Small intestine (tissue), 7 donors: ENCODE results near the gene TWIST1. TPM values are rescaled to one million over a fixed set of nuclear protein-coding genes. Genes with fewer than 3 reads are reported as not detected.

Source experiments
- DNase-seq, 2 donors: peaks; one replicate each; pipeline versions ENCODE4 v3.0.0 to v3.0.0-alpha.2; 2013
- FAIRE-seq: peaks from 2 replicates; lab custom pipeline; 2012; peaks lifted over from hg19 to GRCh38; lab: Jason Lieb, UNC
- H3K27ac ChIP-seq, 3 donors: one replicate each; pipeline ENCODE4 v1.5.1; 2013; ENCODE audit warnings: low read length in 2 of 3, mild to moderate bottlenecking in 2 of 3, control low read depth in 1 of 3, inconsistent platforms in 1 of 3, low read depth in 1 of 3, moderate library complexity in 1 of 3
- H3K27me3 ChIP-seq, 3 donors: one replicate each; pipeline ENCODE4 v1.6.1; 2013; ENCODE audit warnings: low read length in 3 of 3, inconsistent platforms in 1 of 3; ENCODE audit not compliant: control insufficient read depth in 3 of 3, insufficient read depth in 3 of 3
- H3K36me3 ChIP-seq, 3 donors: one replicate each; pipeline ENCODE4 v1.6.1; 2013; ENCODE audit warnings: low read length in 3 of 3, inconsistent platforms in 1 of 3, low read depth in 1 of 3, mild to moderate bottlenecking in 1 of 3, moderate library complexity in 1 of 3; ENCODE audit not compliant: control insufficient read depth in 3 of 3, insufficient read depth in 2 of 3
- H3K4me1 ChIP-seq, 3 donors: one replicate each; pipeline ENCODE4 v1.6.1; 2013; ENCODE audit warnings: low read length in 2 of 3, inconsistent platforms in 1 of 3, low read depth in 1 of 3, mild to moderate bottlenecking in 1 of 3, moderate library complexity in 1 of 3; ENCODE audit not compliant: control insufficient read depth in 3 of 3, insufficient read depth in 2 of 3
- H3K4me3 ChIP-seq, 3 donors: one replicate each; pipeline ENCODE4 v1.5.1; 2013; ENCODE audit warnings: low read length in 3 of 3, control low read depth in 1 of 3, inconsistent platforms in 1 of 3, low read depth in 1 of 3, mild to moderate bottlenecking in 1 of 3, moderate library complexity in 1 of 3
- H3K9me3 ChIP-seq, 2 donors: one replicate each; pipeline ENCODE4 v1.6.1; 2013; ENCODE audit warnings: low read depth in 1 of 2, low read length in 1 of 2; ENCODE audit not compliant: control insufficient read depth in 2 of 2, insufficient read depth in 1 of 2
- WGBS, 3 donors: extraction: QIAGEN DNeasy Blood & Tissue Kit; methylation state at CpG; one replicate each; pipeline ENCODE4 v1.1.7; 2013; 5-methylcytosine and 5-hydroxymethylcytosine counted together
- polyA plus RNA-seq, 4 donors: library from polyadenylated mRNA; stranded (reverse) in 3 of 4; unstranded in 1 of 4; fragments of 200-250 nt in 3 of 4; fragments of 120-200 nt in 1 of 4; gene quantifications; one replicate each; pipeline versions ENCODE4 v1.2.1 to v1.2.3, GENCODE V29; 2013
- donor health status: healthy with polysubstance abuse.
- donor health status: control.
- donor health status: control.
- donor health status: Bipolar disorder and iron deficiency.
- donor health status: healthy.

TWIST1 gene
- polyA plus RNA-seq, 4 donors = 0.36 to 0.72 TPM; not detected in 2

DNA sequence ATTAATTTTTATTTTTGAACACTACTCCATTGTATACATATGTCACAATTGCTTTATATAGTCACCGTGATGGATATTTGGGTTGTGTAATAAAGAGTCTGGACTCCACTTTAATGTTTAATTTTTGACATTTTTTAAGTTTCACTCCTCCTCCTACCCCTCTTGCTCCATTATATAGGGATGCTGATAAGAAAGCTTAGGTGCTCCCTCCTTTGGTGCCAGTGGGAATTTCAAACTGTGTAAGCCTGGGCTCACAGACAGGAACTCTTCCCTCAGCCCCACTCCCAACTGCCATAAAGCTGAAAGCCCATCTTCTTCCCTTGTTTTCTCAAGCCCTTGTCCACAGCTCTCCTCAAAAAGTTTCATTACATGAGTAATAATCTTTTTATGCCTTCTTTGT lies 47.6 kb downstream of the TWIST1 start:
- FAIRE-seq (no peak), DNase-seq (no peak)
- Histone ChIP-seq H3K27ac (no peak overlapping the region), H3K9me3 (peaks cover 1 to 6% of the 10 kb centered on the region in 2 donors), H3K36me3 (no peaks in the 10 kb centered on the region), H3K27me3 (no peaks in the 10 kb centered on the region), H3K4me1 (no peaks in the 10 kb centered on the region), H3K4me3 (no peak overlapping the region)
- 59 to 65% (median 62%) methylated on average over 1 of the region's 1 CpG for WGBS, 3 donors

DNA sequence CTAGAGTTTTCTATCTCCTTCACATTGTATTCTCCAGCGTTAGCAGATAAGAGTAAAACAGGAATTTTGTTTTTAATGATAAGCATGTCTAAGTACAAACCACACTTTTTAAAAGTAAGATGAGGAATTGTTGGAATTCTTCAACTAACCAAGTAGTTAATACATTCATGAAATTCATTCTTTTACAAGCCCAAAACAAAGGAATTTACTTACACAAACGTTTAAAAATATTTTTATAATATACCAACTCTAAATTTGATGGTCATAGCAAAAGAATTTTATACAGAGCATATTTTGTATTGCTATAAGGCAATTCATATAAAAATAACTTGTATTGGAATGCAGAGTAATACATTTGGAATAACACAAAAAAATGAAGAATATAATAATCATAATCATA lies 51.3 kb downstream of the TWIST1 start:
- 20 to 34% (median 30%) methylated on average over 2 of the region's 2 CpGs for WGBS, 3 donors
- DNase-seq = no peak
- no peak overlapping the region for H3K27ac ChIP-seq
- H3K27me3 ChIP-seq = no peaks in the 10 kb centered on the region
- FAIRE-seq = no peak
- H3K4me3 ChIP-seq = no peak overlapping the region
- H3K4me1 ChIP-seq = no peaks in the 10 kb centered on the region
- H3K36me3 ChIP-seq = no peaks in the 10 kb centered on the region
- no peaks in the 10 kb centered on the region for H3K9me3 ChIP-seq

Other genes with a start within 250 kb of the TWIST1 start
- not detected for gene FERD3L, start 27.8 kb upstream of the TWIST1 start, polyA plus RNA-seq